H1 (cell line): Measurements from ENCODE around the gene ATP9B. TPM values are rescaled to one million over a fixed set of nuclear protein-coding genes. Genes with fewer than 3 reads are reported as not detected.

ENCODE experiments used
- CTCF ChIA-PET: fragments of 300-600 bp; sonication (Branson Sonifier 250); formaldehyde crosslinking; loops from one replicate; lab custom pipeline; 2021; ENCODE audit not compliant: partially characterized antibody; lab: Charles Lee
- POLR2A ChIA-PET: fragments of 300-600 bp; sonication (Branson Sonifier 250); formaldehyde crosslinking; loops from one replicate; lab custom pipeline; 2021; ENCODE audit warnings: inconsistent platforms; ENCODE audit not compliant: partially characterized antibody; lab: Charles Lee
- DNase-seq, 2 experiments: peaks; one replicate each; pipeline versions ENCODE4 v3.0.0 to v3.0.0-alpha.2; 2010 to 2022; ENCODE audit warnings: low spot score in 2 of 2, low read depth in 1 of 2, mixed read lengths in 1 of 2
- FAIRE-seq: peaks from 2 replicates; lab custom pipeline; 2011; peaks lifted over from hg19 to GRCh38; lab: Jason Lieb, UNC
- H2AFZ ChIP-seq: 2 replicates; pipeline ENCODE4 v1.8.1; 2012; ENCODE audit warnings: low read length, inconsistent platforms
- H2AK5ac ChIP-seq: 2 replicates; pipeline ENCODE4 v1.6.1; 2013; ENCODE audit warnings: low read depth, low read length
- H2BK120ac ChIP-seq: replicated peaks from 2 replicates; pipeline ENCODE3; 2013; ENCODE audit warnings: low read depth, low read length, inconsistent platforms
- H2BK12ac ChIP-seq: 2 replicates; pipeline ENCODE4 v1.6.1; 2013; ENCODE audit warnings: low read depth, low read length
- H2BK15ac ChIP-seq: 2 replicates; pipeline ENCODE4 v1.6.1; 2013; ENCODE audit warnings: low read length
- H2BK20ac ChIP-seq: 2 replicates; pipeline ENCODE4 v1.6.1; 2013; ENCODE audit warnings: low read length
- H2BK5ac ChIP-seq: 2 replicates; pipeline ENCODE4 v1.6.1; 2013; ENCODE audit warnings: low read depth, low read length
- H3K14ac ChIP-seq: 2 replicates; pipeline ENCODE4 v1.6.1; 2013; ENCODE audit warnings: inconsistent platforms; ENCODE audit not compliant: insufficient read length
- H3K18ac ChIP-seq: 2 replicates; pipeline ENCODE4 v1.6.1; 2013; ENCODE audit warnings: low read length; ENCODE audit errors: extremely low read depth
- H3K23ac ChIP-seq: 2 replicates; pipeline ENCODE4 v1.6.1; 2013; ENCODE audit warnings: inconsistent platforms; ENCODE audit not compliant: insufficient read length
- H3K23me2 ChIP-seq: 2 replicates; pipeline ENCODE4 v1.6.1; 2013; ENCODE audit warnings: low read depth, low read length
- H3K27ac ChIP-seq: 2 replicates; pipeline ENCODE4 v1.6.1; 2011; ENCODE audit warnings: low read depth, low read length, inconsistent platforms
- H3K27me3 ChIP-seq, 4 experiments: replicated peaks in 1 of 4; 1 replicate in 1 of 4; 2 replicates in 3 of 4; pipeline versions ENCODE4 v1.6.1 to v1.8.1; 2011 to 2013; ENCODE audit warnings: low read length in 3 of 4, mild to moderate bottlenecking in 3 of 4, inconsistent platforms in 2 of 4, mixed read lengths in 2 of 4, moderate library complexity in 1 of 4; ENCODE audit not compliant: control insufficient read depth in 3 of 4, insufficient read depth in 3 of 4; ENCODE audit errors: extremely low read depth in 1 of 4
- H3K36me3 ChIP-seq, 4 experiments: 2 replicates each; pipeline versions ENCODE4 v1.6.1 to v1.8.1; 2011 to 2013; ENCODE audit warnings: mild to moderate bottlenecking in 4 of 4, low read length in 3 of 4, moderate library complexity in 2 of 4, control low read depth in 1 of 4, inconsistent platforms in 1 of 4; ENCODE audit not compliant: insufficient read depth in 4 of 4, control insufficient read depth in 2 of 4
- H3K4ac ChIP-seq: replicated peaks from 2 replicates; pipeline ENCODE3; 2013; ENCODE audit warnings: low read length, low read depth, mixed read lengths, inconsistent platforms; ENCODE audit not compliant: insufficient read length
- H3K4me1 ChIP-seq, 4 experiments: replicated peaks in 1 of 4; 1 replicate in 1 of 4; 2 replicates in 3 of 4; pipeline versions ENCODE4 v1.6.1 to v1.8.1; 2011 to 2013; ENCODE audit warnings: low read length in 3 of 4, inconsistent platforms in 2 of 4, mixed read lengths in 1 of 4; ENCODE audit not compliant: insufficient read depth in 4 of 4, control insufficient read depth in 3 of 4
- H3K4me2 ChIP-seq, 2 experiments: 2 replicates each; pipeline versions ENCODE4 v1.6.1 to v1.8.1; 2011 to 2013; ENCODE audit warnings: low read depth in 2 of 2, low read length in 2 of 2, control low read depth in 1 of 2, inconsistent platforms in 1 of 2, mild to moderate bottlenecking in 1 of 2; ENCODE audit not compliant: insufficient read depth in 1 of 2
- H3K4me3 ChIP-seq, 4 experiments: fragments of 200-600, 300-600 bp in 1 of 4; sonication (generic), shearing (Covaris generic), sonication (Bioruptor Twin) in 1 of 4; 2 replicates each; pipeline versions ENCODE4 v1.5.1 to v1.8.1; 2011 to 2016; ENCODE audit warnings: low read length in 4 of 4, low read depth in 3 of 4, control low read depth in 2 of 4, inconsistent platforms in 2 of 4, mild to moderate bottlenecking in 2 of 4, mixed read lengths in 1 of 4, moderate library complexity in 1 of 4; ENCODE audit not compliant: insufficient read depth in 2 of 4; ENCODE audit errors: extremely low read depth in 1 of 4
- H3K56ac ChIP-seq: replicated peaks from 2 replicates; pipeline ENCODE3; 2013; ENCODE audit warnings: low read depth, mild to moderate bottlenecking, mixed read lengths, low read length, inconsistent platforms; ENCODE audit not compliant: insufficient read length
- H3K79me1 ChIP-seq: 2 replicates; pipeline ENCODE4 v1.6.1; 2013; ENCODE audit warnings: low read depth, low read length, control low read depth
- H3K79me2 ChIP-seq, 2 experiments: 2 replicates each; pipeline versions ENCODE4 v1.6.1 to v1.8.1; 2012 to 2013; ENCODE audit warnings: low read length in 2 of 2, mild to moderate bottlenecking in 2 of 2, inconsistent platforms in 1 of 2; ENCODE audit not compliant: insufficient read depth in 2 of 2, control insufficient read depth in 1 of 2
- H3K9ac ChIP-seq, 4 experiments: replicated peaks in 1 of 4; 1 replicate in 1 of 4; 2 replicates in 3 of 4; pipeline versions ENCODE4 v1.6.1 to v1.8.1; 2011 to 2013; ENCODE audit warnings: low read depth in 3 of 4, low read length in 3 of 4, control low read depth in 2 of 4, mild to moderate bottlenecking in 2 of 4, moderate library complexity in 2 of 4, inconsistent platforms in 1 of 4; ENCODE audit errors: extremely low read depth in 1 of 4
- H3K9me3 ChIP-seq, 2 experiments: 2 replicates each; pipeline versions ENCODE4 v1.6.1 to v1.8.1; 2012 to 2013; ENCODE audit warnings: mild to moderate bottlenecking in 2 of 2, moderate library complexity in 2 of 2, control low read depth in 1 of 2, inconsistent platforms in 1 of 2, low read depth in 1 of 2, low read length in 1 of 2, mixed read lengths in 1 of 2; ENCODE audit not compliant: insufficient read depth in 2 of 2
- H4K20me1 ChIP-seq, 2 experiments: replicated peaks in 1 of 2; 2 replicates each; pipeline versions ENCODE3 to v1.8.1; 2011 to 2013; ENCODE audit warnings: inconsistent platforms in 2 of 2, low read length in 2 of 2, mild to moderate bottlenecking in 1 of 2; ENCODE audit not compliant: insufficient read depth in 2 of 2, control insufficient read depth in 1 of 2
- H4K5ac ChIP-seq: 2 replicates; pipeline ENCODE4 v1.6.1; 2013; ENCODE audit warnings: low read length, low read depth, mixed read lengths, inconsistent platforms; ENCODE audit not compliant: insufficient read length
- H4K8ac ChIP-seq: 2 replicates; pipeline ENCODE4 v1.8.0; 2013; ENCODE audit warnings: mild to moderate bottlenecking, moderate library complexity, low read length, inconsistent platforms; ENCODE audit not compliant: insufficient read depth; ENCODE audit errors: extremely low read depth
- H4K91ac ChIP-seq: replicated peaks from 2 replicates; pipeline ENCODE3; 2013; ENCODE audit warnings: low read length, mixed read lengths, inconsistent platforms; ENCODE audit not compliant: insufficient read length
- CTCF ChIP-seq, 3 experiments: IDR thresholded peaks; 1 replicate in 2 of 3; 2 replicates in 1 of 3; pipeline versions ENCODE4 v1.5.1 to v1.6.1; 2011; ENCODE audit warnings: low read length in 3 of 3, mild to moderate bottlenecking in 3 of 3, inconsistent platforms in 2 of 3, low read depth in 1 of 3, moderate library complexity in 1 of 3; ENCODE audit not compliant: insufficient read depth in 1 of 3; ENCODE audit errors: control extremely low read depth in 1 of 3
- SRF ChIP-seq: IDR thresholded peaks from 2 replicates; pipeline ENCODE4 v1.6.1; 2011; ENCODE audit warnings: mild to moderate bottlenecking, low read depth, low read length, moderate library complexity
- WGBS, 2 experiments: shearing (Covaris generic) in 1 of 2; methylation state at CpG; one replicate each; pipeline versions ENCODE4 v1.1.6 to v1.1.7; 2013 to 2015; ENCODE audit warnings: low lambda C conversion rate in 2 of 2, mixed read lengths in 2 of 2, inconsistent platforms in 1 of 2, low coverage in 1 of 2, missing lambda C conversion rate in 1 of 2; ENCODE audit not compliant: insufficient replicate concordance in 2 of 2, insufficient coverage in 1 of 2, insufficient read length in 1 of 2; ENCODE audit errors: extremely low coverage in 1 of 2, missing lambda C conversion rate in 1 of 2; 5-methylcytosine and 5-hydroxymethylcytosine counted together
- polyA plus RNA-seq, 7 experiments: library from polyadenylated mRNA; depleted of rRNA in 3 of 7; stranded (reverse) in 5 of 7; unstranded in 2 of 7; fragments of >200 nt in 5 of 7; fragments of 200-250 nt in 2 of 7; gene quantifications; 1 replicate in 5 of 7; 2 replicates in 1 of 7; 4 replicates in 1 of 7; pipeline versions ENCODE4 v1.2.1 to v1.2.3, GENCODE V29; 2011 to 2013; ENCODE audit warnings: missing spikeins in 2 of 7, mixed read lengths in 2 of 7
- total RNA-seq: library from RNA; stranded (reverse); fragmentation: NEBNext Ultra II Directional; extraction: Animal tissue kit (Norgen Biotek cat#: 25700); gene quantifications from 2 replicates; pipeline ENCODE4 v1.2.1, GENCODE V29; 2021

The ATP9B gene
- total and polyA plus RNA-seq, 2 of the 8 experiments (the other 6 are each of a cell fraction or from before 2014, with no cell fraction given): 15.1 to 21.7 TPM

GRCh38 chr18:79208906-79209305 lies 139.7 kb downstream of the ATP9B start:
- 94% methylated on average over 5 of the region's 5 CpGs; no CpG with 5 or more reads in 1 of the 2 experiments for WGBS, 2 experiments
- no peak overlapping the region for H2BK15ac ChIP-seq
- no peak overlapping the region for H3K4me2 ChIP-seq
- FAIRE-seq (no peak), DNase-seq (no peak)
- no peak overlapping the region for H4K91ac ChIP-seq
- H4K5ac ChIP-seq: no peak overlapping the region
- H3K79me1 ChIP-seq: peaks cover 3% of the 10 kb centered on the region; the same call in 1 of the 2 replicates
- H4K8ac ChIP-seq: peak overlapping the region; percentile 68; the same call in 1 of the 2 replicates
- no peaks in the 10 kb centered on the region for H3K79me2 ChIP-seq
- no peak overlapping the region for H3K23ac ChIP-seq
- no peaks in the 10 kb centered on the region for H3K23me2 ChIP-seq
- CTCF ChIA-PET: interaction anchor here (1.0 kb wide), 1 partner anchor 9 kb away, joined by 4 read pairs; no protein-coding TSS in a partner anchor
- no peak overlapping the region for H3K14ac ChIP-seq
- H3K56ac ChIP-seq: no peak overlapping the region
- peaks cover 0 to 8% (median 0%) of the 10 kb centered on the region in 4 experiments; a peak in 2 of 8 replicates for H3K36me3 ChIP-seq
- H2AK5ac ChIP-seq: no peak overlapping the region
- peaks cover 2% of the 10 kb centered on the region in 2 experiments for H4K20me1 ChIP-seq
- H2BK120ac ChIP-seq: no peak overlapping the region
- H3K4me1 ChIP-seq: no peaks in the 10 kb centered on the region
- no peak overlapping the region for H3K27ac ChIP-seq
- no peak overlapping the region for H2BK20ac ChIP-seq
- no peak overlapping the region for H2AFZ ChIP-seq
- H3K9me3 ChIP-seq: no peaks in the 10 kb centered on the region
- H2BK12ac ChIP-seq: no peak overlapping the region
- no peak overlapping the region for H3K4me3 ChIP-seq
- no peak overlapping the region for H2BK5ac ChIP-seq
- TF ChIP-seq CTCF (IDR thresholded peaks at IDR 0.05; ENCODE audit: control extremely low read depth in 1 of 3, insufficient read depth in 1 of 3, low read depth in 1 of 3, low read length in 3 of 3) (peak in 2 of 3 experiments; percentile 12 to 14; a peak in 2 of 4 replicates), SRF (no peak)
- POLR2A ChIA-PET: no interaction called here
- H3K9ac ChIP-seq: no peak overlapping the region
- no peak overlapping the region for H3K18ac ChIP-seq
- H3K27me3 ChIP-seq: no peaks in the 10 kb centered on the region
- H3K4ac ChIP-seq: no peak overlapping the region
